SH-SY5Y (cell line): ENCODE results near the gene ABCC4.

Experiments
- GATA2 ChIP-seq: IDR thresholded peaks from 2 replicates; pipeline ENCODE4 v1.6.1; 2011; ENCODE audit warnings: mild to moderate bottlenecking, low read depth, low read length
- GATA3 ChIP-seq: IDR thresholded peaks from 2 replicates; pipeline ENCODE4 v1.6.1; 2011; ENCODE audit warnings: low read depth, mild to moderate bottlenecking, low read length, moderate library complexity

GRCh38 chr13:95229855-95230254 lies 71.4 kb downstream of the ABCC4 start:
- no peak for TF ChIP-seq GATA3
- no peak for TF ChIP-seq GATA2
